DOHH2 (cell line): Measurements from ENCODE around the gene GFY.

Experiments used
- CTCF ChIP-seq: fragments of 200-600 bp; sonication (generic); IDR thresholded peaks from one replicate; pipeline ENCODE4 v1.5.1; 2014; ENCODE audit warnings: antibody characterized with exemption, mild to moderate bottlenecking, low read depth, low read length; ENCODE audit not compliant: poor library complexity, severe bottlenecking
- EZH2phosphoT487 ChIP-seq: fragments of 200-600 bp; sonication (generic); IDR thresholded peaks from 2 replicates; pipeline ENCODE4 v1.6.1; 2017; ENCODE audit warnings: borderline replicate concordance, mild to moderate bottlenecking, antibody characterized with exemption, low read length, moderate library complexity, mixed read lengths

- TF ChIP-seq CTCF (no peak), EZH2phosphoT487 (no peak)
Observed at GRCh38 chr19:49425178-49425577, at the start of gene GFY.
